Thoracic aorta (tissue), 2 donors: ENCODE results near the gene STARD7. TPM values are rescaled to one million over a fixed set of nuclear protein-coding genes. Genes with fewer than 3 reads are reported as not detected.
A peak's percentile ranks its signal among the peaks of the same experiment; 100 is the strongest.

Experiments
- ATAC-seq: fragments of 150-250 bp; one replicate; pipeline ENCODE4 v1.8.0; 2017; ENCODE audit warnings: low read depth; ENCODE audit not compliant: insufficient number of reproducible peaks, low FRiP score
- DNase-seq: peaks from one replicate; pipeline ENCODE4 v3.0.0-alpha.2; 2020; ENCODE audit warnings: low spot score
- H3K27ac ChIP-seq, 2 donors: fragments of 200-600 bp; sonication (generic); 1 replicate in 1 of 2; 2 replicates in 1 of 2; pipeline ENCODE4 v1.5.1; 2016; ENCODE audit warnings: mild to moderate bottlenecking in 2 of 2, moderate library complexity in 2 of 2
- H3K27me3 ChIP-seq: fragments of 200-600 bp; sonication (generic); replicated peaks from 2 replicates; pipeline ENCODE4 v1.6.0; 2016; ENCODE audit warnings: mild to moderate bottlenecking; ENCODE audit not compliant: insufficient read depth
- H3K36me3 ChIP-seq: fragments of 200-600 bp; sonication (generic); one replicate; pipeline ENCODE4 v1.5.1; 2016
- H3K4me1 ChIP-seq, 2 donors: fragments of 200-600 bp; sonication (generic); 1 replicate in 1 of 2; 2 replicates in 1 of 2; pipeline versions ENCODE4 v1.5.1 to v1.6.0; 2016; ENCODE audit warnings: low read depth in 2 of 2, mild to moderate bottlenecking in 1 of 2; ENCODE audit not compliant: control insufficient read depth in 1 of 2
- H3K4me3 ChIP-seq: fragments of 200-600 bp; sonication (generic); 2 replicates; pipeline ENCODE4 v1.5.1; 2016; ENCODE audit warnings: mild to moderate bottlenecking
- H3K9me3 ChIP-seq: fragments of 200-600 bp; sonication (generic); 2 replicates; pipeline ENCODE4 v1.5.1; 2016
- CTCF ChIP-seq: fragments of 200-600 bp; sonication (generic); IDR thresholded peaks from one replicate; pipeline ENCODE4 v1.5.1; 2019; ENCODE audit warnings: antibody characterized with exemption
- total RNA-seq, 2 donors: library from RNA; depleted of rRNA; stranded (reverse); fragments of >200 nt; gene quantifications; one replicate each; pipeline versions ENCODE4 v1.1.0 to v1.2.3, GENCODE V29; 2016

The STARD7 gene
- total RNA-seq, 2 donors from 2014 or later = 68.1 to 135 TPM

GRCh38 chr2:96252526-96252925 lies 43.9 kb upstream of the STARD7 start:
- Histone ChIP-seq H3K36me3 (peaks cover 39% of the 10 kb centered on the region), H3K9me3 (no peaks in the 10 kb centered on the region), H3K27me3 (no peaks in the 10 kb centered on the region), H3K4me1 (peaks cover 18 to 34% of the 10 kb centered on the region in 2 donors), H3K27ac (peak overlapping the region; percentile 19 to 85), H3K4me3 (no peak overlapping the region)
- DNase-seq = no peak
- no peak for ATAC-seq
- no peak for TF ChIP-seq CTCF

GRCh38 chr2:96251721-96252292 lies 43.2 kb upstream of the STARD7 start:
- no peaks in the 10 kb centered on the region for H3K9me3 ChIP-seq
- no peak for TF ChIP-seq CTCF

DNA sequence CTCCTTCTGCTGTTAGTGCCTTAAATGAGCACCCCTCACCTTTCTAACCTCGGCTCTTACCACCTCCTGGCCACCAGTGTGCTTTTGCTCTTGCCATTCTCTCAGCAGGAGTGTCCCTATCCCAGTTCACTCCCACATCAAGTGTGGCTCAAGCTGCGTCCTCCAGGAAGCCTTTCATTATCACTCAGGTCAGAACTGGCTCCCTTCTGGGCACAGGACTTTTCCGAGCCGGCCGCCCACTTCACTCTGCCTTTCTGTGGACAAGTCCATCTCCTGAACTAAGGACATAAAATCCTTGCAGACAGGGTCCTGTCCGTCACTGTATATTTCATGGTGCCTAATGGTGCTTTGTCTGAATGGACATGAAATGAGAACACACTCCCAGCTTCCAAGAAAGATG lies 41.6 kb upstream of the STARD7 start:
- Histone ChIP-seq H3K36me3 (peaks cover 28% of the 10 kb centered on the region), H3K4me1 (peaks cover 15 to 29% of the 10 kb centered on the region in 2 donors), H3K4me3 (no peak overlapping the region), H3K27ac (peak overlapping the region; percentile 71 to 85), H3K27me3 (no peaks in the 10 kb centered on the region), H3K9me3 (no peaks in the 10 kb centered on the region)
- DNase-seq (no peak), ATAC-seq (no peak)
- no peak for TF ChIP-seq CTCF

More at GRCh38 chr2:96251721-96252292, 43.2 kb upstream of the STARD7 start:
- peaks cover 15 to 29% of the 10 kb centered on the region in 2 donors for H3K4me1 ChIP-seq
- peak overlapping the region; percentile 59 for H3K4me3 ChIP-seq
- H3K36me3 ChIP-seq = peaks cover 39% of the 10 kb centered on the region
- H3K27ac ChIP-seq = peak overlapping the region; percentile 71 to 85
- H3K27me3 ChIP-seq = no peaks in the 10 kb centered on the region
- peak; percentile 94 for ATAC-seq
- DNase-seq = peak; percentile 62

- peaks cover 22% of the 10 kb centered on the region for H3K36me3 ChIP-seq
- H3K4me3 ChIP-seq = no peak overlapping the region
- TF ChIP-seq CTCF = no peak
- no peaks in the 10 kb centered on the region for H3K27me3 ChIP-seq
- no peak for DNase-seq
- no peak for ATAC-seq
- peak overlapping the region; percentile 71 to 85 for H3K27ac ChIP-seq
- H3K9me3 ChIP-seq = no peaks in the 10 kb centered on the region
- H3K4me1 ChIP-seq = peaks cover 15 to 29% of the 10 kb centered on the region in 2 donors
These were observed 41.0 kb upstream of the STARD7 start for GRCh38 chr2:96249654-96250053.

GRCh38 chr2:96248624-96249023 lies 40.0 kb upstream of the STARD7 start:
- Histone ChIP-seq H3K36me3 (peaks cover 15% of the 10 kb centered on the region), H3K4me1 (peaks cover 15 to 29% of the 10 kb centered on the region in 2 donors), H3K27ac (no peak overlapping the region), H3K27me3 (no peaks in the 10 kb centered on the region), H3K4me3 (no peak overlapping the region), H3K9me3 (no peaks in the 10 kb centered on the region)
- TF ChIP-seq CTCF = no peak
- DNase-seq = no peak
- no peak for ATAC-seq
